ENCODE measurements around the gene SNAPC2.
A peak's percentile ranks its signal among the peaks of the same experiment; 100 is the strongest.

SNAPC2 gene

DNA sequence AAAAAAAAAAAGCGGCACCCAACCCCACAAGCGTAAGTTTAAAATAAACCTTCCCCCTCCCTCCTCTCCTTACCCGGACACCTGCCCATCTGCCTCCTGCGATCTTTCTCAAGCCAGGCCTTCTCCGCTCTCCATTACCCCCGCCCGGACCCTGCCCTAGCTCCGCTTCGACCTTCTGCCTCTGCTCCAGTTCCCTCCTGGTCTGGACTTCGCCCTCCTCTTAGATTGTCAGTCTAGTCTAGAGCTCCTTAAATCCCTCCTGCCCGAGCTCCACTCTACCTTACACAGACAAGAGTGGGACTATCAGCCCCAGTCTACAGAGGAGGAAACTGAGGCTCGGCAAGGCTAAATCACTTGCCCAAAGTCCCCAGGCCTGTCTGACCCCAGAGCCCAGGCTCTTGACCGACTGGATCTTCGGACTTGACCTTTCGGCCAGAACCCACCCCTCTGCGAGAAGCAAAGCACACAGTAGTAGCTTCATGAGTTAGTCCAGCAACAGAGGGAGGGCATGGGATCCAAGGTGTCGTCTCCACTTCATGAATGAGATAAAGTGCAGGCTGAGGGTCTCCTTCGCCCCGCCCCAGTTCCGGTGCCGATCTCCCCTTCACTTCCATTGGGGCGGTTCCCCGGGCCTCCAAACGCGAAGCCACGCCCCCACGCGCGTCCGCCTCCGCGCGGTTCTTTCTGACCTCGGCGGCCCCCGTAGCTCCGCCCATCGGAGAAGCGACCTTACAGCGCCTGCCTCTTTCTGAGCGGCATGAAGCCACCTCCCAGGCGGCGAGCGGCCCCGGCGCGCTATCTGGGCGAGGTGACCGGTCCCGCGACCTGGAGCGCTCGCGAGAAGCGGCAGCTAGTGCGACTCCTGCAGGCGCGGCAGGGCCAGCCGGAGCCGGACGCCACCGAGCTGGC is at the start of gene SNAPC2:
Gene SNAPC2, plus strand, starts transcription at position 729 of the 909 bp plus-strand sequence. Its CDS starts 29 bp downstream, at position 758.
- peak; percentile 97 for DNase-seq

DNA sequence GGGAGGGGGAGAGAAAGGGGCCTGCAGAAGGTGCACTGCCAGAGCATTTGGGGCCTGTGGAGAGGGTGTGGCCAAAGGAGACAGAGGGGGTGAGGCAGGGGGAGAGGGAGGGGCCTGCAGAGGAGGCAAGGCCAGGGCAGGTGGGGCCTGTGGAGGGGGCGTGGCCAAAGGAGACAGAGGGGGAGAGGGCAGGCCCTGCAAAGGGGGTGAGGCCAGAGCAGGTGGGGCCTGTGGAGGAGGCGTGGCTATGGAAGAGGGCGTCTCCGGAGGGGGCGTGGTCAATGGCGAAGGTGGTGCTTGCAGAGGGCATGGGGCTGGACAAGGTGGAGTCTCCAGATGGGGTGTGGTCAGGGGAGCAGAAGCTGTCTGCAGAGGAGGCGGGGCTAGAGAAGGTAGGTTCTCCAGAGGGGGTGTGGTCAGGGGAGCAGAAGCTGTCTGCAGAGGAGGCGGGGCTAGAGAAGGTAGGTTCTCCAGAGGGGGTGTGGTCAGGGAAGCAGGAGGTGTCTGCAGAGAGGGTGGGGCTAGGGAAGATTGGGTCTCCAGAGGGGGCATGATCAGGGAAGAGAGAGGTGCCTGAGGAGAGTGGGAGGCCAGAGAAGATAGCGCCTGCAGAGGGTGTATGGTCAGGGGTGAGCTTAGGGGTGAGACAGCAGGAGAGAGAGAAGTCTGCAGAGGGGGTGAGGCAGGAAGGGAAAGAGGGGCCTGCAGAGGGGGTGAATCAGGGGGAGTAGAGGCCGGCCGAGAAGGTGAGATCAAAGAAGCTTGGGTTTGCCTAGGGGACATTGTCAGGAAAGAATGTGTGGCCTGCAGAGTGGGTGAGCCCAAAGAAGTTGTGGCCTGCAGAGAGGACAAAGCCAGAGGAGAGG is 49.3 kb upstream of the SNAPC2 start:
- DNase-seq: peak; percentile 71

GRCh38 chr19:7871437-7872305 is 48.5 kb upstream of the SNAPC2 start:
- DNase-seq: peak; percentile 86

- no peak for DNase-seq
Measured at GRCh38 chr19:7872306-7873204, 47.6 kb upstream of the SNAPC2 start.

- DNase-seq: no peak
Measured at GRCh38 chr19:7873304-7874075, 46.6 kb upstream of the SNAPC2 start.

DNA sequence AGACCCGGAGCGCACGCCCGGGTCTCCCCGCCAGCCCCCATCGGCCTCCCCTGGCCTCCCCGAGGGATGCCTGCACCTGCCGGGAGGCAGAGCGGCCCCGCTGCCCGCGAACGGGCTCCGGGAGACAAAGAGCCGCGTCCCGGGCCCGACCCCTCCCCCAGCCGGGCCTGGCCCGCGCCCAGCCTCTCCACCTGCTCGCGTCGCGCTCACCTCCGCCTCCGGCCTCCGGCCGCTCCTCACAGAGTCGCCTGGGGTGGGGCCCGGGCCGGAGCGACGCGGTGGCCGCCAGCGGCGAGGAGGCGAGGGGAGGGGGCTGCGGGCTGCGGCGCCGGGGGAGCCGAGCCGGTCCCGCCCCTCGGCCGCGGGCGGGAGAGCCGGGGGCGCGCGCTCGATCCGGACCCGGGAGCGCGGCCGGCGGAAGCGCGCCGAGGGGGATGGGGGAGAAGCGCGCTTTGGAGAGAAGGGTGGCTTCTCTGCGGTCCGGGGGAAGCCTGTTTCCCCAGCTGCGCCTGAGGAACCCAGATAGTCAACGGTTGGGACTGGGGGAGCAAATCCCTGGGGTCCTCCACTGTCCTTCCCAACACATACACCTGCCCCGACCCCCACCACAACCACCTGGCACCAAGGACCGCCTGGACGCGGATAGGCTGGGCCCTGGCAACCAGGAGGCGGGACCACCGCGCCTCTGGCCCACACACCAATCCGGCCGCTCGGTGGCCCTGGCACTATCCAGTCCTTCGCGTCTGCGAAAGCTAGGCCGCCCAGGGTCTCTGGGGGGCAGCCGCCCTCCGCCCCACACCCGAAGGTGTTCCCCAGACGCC is 45.9 kb upstream of the SNAPC2 start, which contains the start of gene PRR36:
Gene PRR36, minus strand, starts transcription at position 315 of the 821 bp plus-strand sequence. CDS start 701 bp downstream, outside the sequence.
- DNase-seq: no peak

DNA sequence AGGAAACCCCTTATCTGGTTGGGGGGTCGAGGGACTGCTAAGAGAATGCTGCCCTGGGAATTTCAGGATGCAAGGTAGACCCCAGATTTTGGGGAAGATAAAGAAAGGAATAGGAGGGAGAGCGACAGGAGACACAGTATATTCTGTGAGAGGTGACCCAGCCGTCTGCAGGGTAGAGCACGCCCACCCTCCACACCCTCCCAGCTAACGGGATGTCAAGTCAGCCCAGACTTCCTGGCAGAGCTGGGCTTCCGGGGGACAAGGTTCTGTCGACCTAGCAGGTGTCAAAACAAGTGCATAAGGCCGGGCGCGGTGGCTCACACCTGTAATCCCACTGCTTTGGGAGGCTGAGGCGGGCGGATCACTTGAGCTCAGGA is 45.3 kb upstream of the SNAPC2 start:
- no peak for DNase-seq

DNA sequence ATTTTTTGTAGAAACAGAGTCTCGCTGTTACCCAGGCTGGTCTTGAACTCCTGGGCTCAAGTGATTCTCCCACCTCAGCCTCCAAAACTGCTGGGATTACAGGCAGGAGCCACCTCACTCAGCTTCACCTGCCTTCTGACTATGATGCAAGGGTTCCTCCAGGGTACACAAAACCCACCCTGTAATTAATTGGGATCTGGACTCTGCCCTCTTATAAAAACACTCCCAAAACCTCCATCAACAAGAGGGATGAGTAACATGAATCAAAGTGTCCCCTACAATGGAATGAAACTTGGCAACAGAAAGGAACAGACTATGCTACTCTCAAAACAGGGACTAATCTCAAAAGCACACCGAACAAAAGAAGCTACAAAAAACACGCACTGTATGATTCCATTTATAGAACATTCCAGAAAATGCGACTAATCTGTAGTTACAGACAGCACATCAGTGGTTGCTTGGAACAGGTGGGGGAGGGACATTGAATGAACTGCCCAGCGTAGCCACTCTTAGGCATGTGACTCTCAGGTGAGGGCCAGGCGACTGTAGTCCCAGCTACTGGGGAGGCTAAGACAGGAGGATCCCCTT is 42.8 kb upstream of the SNAPC2 start:
- DNase-seq: no peak

DNA sequence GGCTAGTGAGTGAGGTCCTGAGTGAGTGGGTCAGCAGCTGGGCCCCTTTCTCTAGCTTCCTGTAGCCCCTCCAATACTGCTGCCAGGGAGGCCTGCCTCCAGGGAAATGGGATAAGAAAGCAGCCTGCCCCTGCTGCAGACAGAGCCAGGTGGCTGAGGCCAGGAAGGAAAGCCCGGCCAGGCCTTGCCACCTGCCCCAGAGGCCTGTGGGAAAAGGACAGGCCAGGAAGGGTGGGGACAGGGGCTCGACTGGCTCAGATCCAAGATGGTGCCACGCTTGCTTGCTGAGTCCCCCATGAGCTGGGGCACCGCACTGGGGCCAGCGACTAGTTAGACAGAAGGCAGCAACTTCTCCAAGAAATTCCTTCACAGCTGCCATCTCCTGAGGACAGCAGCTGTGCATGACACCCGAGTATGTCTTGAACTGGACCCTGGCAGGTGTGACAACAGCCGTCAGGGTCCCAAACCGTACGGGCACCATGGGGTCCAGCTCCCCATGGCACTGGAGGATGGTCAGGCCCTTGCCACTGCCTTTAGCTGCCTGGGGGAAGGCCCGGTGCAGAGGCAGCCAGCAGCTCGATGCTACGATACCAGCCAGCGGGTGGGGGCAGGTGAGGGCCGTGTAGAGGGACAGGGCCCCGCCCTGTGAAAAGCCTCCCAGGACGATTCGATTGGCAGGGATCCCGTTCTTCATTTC is 40.9 kb upstream of the SNAPC2 start:
- no peak for DNase-seq

GRCh38 chr19:7879836-7880235 is 40.3 kb upstream of the SNAPC2 start:
- no peak for DNase-seq

- no peak for DNase-seq
Measured at GRCh38 chr19:7881910-7882309, 38.2 kb upstream of the SNAPC2 start.

GRCh38 chr19:7883105-7883504 is 37.0 kb upstream of the SNAPC2 start:
- DNase-seq: no peak

GRCh38 chr19:7883796-7884570 is 36.2 kb upstream of the SNAPC2 start:
- no peak for DNase-seq

- DNase-seq: no peak
Measured at GRCh38 chr19:7885818-7886217, 34.3 kb upstream of the SNAPC2 start.

DNA sequence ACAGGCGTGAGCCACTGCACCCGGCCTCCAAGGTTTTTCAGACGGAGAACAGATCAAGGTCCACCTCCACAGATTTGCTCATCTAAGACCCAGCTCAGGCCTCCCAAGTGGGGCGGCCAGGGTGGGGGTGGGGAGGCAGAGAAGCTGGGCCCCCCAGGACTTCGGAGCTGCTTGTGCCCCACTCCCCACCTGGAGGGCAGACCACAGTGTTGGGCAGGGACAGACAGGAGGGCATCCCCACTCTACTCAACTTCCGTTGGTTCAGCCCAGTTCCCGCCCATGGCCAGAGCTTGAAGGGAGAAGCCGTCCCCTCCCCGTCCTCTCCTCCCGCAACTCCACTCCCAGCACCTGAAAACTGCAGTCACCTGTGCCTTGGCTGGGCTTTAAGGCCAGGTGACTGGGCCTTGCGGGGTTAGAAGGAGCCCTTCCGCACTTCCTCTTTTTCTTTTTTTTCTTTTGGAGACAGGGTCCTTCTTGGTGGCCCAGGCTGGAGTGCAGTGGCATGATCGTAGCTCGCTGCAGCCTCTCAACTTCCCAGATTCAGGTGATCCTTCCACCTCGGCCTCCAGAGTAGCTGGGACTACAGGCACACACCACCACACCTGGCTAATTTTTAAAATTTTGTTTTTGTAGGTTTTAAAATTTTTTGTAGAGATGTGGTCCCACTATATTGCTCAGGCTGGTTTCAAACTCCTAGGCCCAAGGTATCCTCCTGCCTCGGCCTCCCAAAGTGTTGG is 32.6 kb upstream of the SNAPC2 start:
- no peak for DNase-seq

- DNase-seq: peak; percentile 35
Measured at GRCh38 chr19:7888145-7888825, 31.9 kb upstream of the SNAPC2 start, which contains the start of gene LRRC8E. Gene LRRC8E (plus strand): TSS chr19:7888510. CDS start chr19:7895604, 7,094 bp downstream.
